HEK293 (cell line): Measurements from ENCODE around the gene A2ML1.

Experiments used
- CTCF ChIP-seq: fragments of 450-650 bp; formaldehyde crosslinking; IDR thresholded peaks from 2 replicates; pipeline ENCODE4 v1.5.1; 2016; ENCODE audit warnings: missing biosample characterization, missing genetic modification characterization
- GLIS1 ChIP-seq: fragments of 450-650 bp; formaldehyde crosslinking; IDR thresholded peaks from 2 replicates; pipeline ENCODE4 v1.5.1; 2016; ENCODE audit warnings: missing biosample characterization, missing genetic modification characterization
- ZNF121 ChIP-seq: fragments of 450-650 bp; formaldehyde crosslinking; IDR thresholded peaks from 2 replicates; pipeline ENCODE4 v1.5.1; 2016; ENCODE audit warnings: missing biosample characterization, missing genetic modification characterization
- ZNF19 ChIP-seq: fragments of 450-650 bp; formaldehyde crosslinking; IDR thresholded peaks from 2 replicates; pipeline ENCODE4; 2016; ENCODE audit warnings: missing biosample characterization, missing genetic modification characterization, low read depth
- ZNF274 ChIP-seq, 2 experiments: fragments of 200-500 bp in 1 of 2; fragments of 450-650 bp in 1 of 2; sonication (Bioruptor generic) in 1 of 2; formaldehyde crosslinking in 1 of 2; IDR thresholded peaks; 2 replicates each; pipeline versions ENCODE4 v1.5.1 to v1.6.1; 2014 to 2016; ENCODE audit warnings: borderline replicate concordance in 1 of 2, inconsistent platforms in 1 of 2, low read length in 1 of 2, missing biosample characterization in 1 of 2, missing genetic modification characterization in 1 of 2
- ZNF610 ChIP-seq: fragments of 450-650 bp; formaldehyde crosslinking; IDR thresholded peaks from 2 replicates; pipeline ENCODE4 v1.5.1; 2016; ENCODE audit warnings: missing biosample characterization, missing genetic modification characterization, borderline replicate concordance
- ZNF626 ChIP-seq: fragments of 450-650 bp; sonication (Bioruptor Pico); formaldehyde crosslinking; IDR thresholded peaks from 2 replicates; pipeline ENCODE4 v1.5.1; 2018; ENCODE audit warnings: missing biosample characterization, missing genetic modification characterization, inconsistent platforms
- TF ChIP-seq, protein P1 (sequence below): fragments of 450-650 bp; formaldehyde crosslinking; IDR thresholded peaks from 2 replicates; pipeline ENCODE4 v1.5.1; 2016; ENCODE audit warnings: missing biosample characterization, missing genetic modification characterization, borderline replicate concordance

DNA sequence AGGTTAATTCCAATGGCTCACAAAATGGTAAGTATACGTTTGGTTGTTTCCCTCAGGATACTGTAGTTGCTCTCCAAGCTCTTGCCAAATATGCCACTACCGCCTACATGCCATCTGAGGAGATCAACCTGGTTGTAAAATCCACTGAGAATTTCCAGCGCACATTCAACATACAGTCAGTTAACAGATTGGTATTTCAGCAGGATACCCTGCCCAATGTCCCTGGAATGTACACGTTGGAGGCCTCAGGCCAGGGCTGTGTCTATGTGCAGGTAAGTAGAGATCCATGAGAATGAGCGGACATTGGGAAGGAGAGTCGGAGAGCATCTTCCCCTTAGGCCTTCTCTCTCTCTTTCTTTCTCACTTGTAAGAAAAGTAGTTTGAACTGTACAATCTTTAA, 45.4 kb downstream of the A2ML1 start:
- TF ChIP-seq ZNF19: no peak
- TF ChIP-seq ZNF610: no peak
- TF ChIP-seq ZNF626 (tag by site-specific recombination): no peak
- no peak for TF ChIP-seq CTCF (tag by site-specific recombination)
- TF ChIP-seq, protein P1, sequence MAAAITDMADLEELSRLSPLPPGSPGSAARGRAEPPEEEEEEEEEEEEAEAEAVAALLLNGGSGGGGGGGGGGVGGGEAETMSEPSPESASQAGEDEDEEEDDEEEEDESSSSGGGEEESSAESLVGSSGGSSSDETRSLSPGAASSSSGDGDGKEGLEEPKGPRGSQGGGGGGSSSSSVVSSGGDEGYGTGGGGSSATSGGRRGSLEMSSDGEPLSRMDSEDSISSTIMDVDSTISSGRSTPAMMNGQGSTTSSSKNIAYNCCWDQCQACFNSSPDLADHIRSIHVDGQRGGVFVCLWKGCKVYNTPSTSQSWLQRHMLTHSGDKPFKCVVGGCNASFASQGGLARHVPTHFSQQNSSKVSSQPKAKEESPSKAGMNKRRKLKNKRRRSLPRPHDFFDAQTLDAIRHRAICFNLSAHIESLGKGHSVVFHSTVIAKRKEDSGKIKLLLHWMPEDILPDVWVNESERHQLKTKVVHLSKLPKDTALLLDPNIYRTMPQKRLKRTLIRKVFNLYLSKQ (tag by site-specific recombination): no peak
- TF ChIP-seq ZNF121 (tag by site-specific recombination): no peak
- no peak for TF ChIP-seq GLIS1
- TF ChIP-seq ZNF274 (IDR thresholded peaks at IDR 0.05; ENCODE audit: low read length): no peak
- TF ChIP-seq ZNF274 (tag by site-specific recombination; IDR thresholded peaks at IDR 0.05; ENCODE audit: borderline replicate concordance): no peak
